GM18526 (cell line): ENCODE data around the gene TNFRSF9.

Source experiments
- POLR2A ChIP-seq: IDR thresholded peaks from 3 replicates; pipeline ENCODE4 v1.6.1; 2011; ENCODE audit not compliant: insufficient read length; ENCODE audit errors: extremely low read depth

The TNFRSF9 gene

GRCh38 chr1:7898962-7899361 lies 41.7 kb downstream of the TNFRSF9 start:
- TF ChIP-seq POLR2A = no peak

GRCh38 chr1:7896994-7897393 lies 43.6 kb downstream of the TNFRSF9 start:
- no peak for TF ChIP-seq POLR2A

- TF ChIP-seq POLR2A = no peak
Measured at GRCh38 chr1:7893529-7894180, 47.0 kb downstream of the TNFRSF9 start.

GRCh38 chr1:7891804-7892203 lies 48.8 kb downstream of the TNFRSF9 start:
- TF ChIP-seq POLR2A = no peak

- no peak for TF ChIP-seq POLR2A
Measured at GRCh38 chr1:7890853-7891252, 49.8 kb downstream of the TNFRSF9 start.

GRCh38 chr1:7888248-7889081 lies 52.2 kb downstream of the TNFRSF9 start:
- no peak for TF ChIP-seq POLR2A

- no peak for TF ChIP-seq POLR2A
Measured at GRCh38 chr1:7886405-7886745, 54.3 kb downstream of the TNFRSF9 start.

GRCh38 chr1:7885513-7886404 lies 54.9 kb downstream of the TNFRSF9 start:
- TF ChIP-seq POLR2A = no peak

GRCh38 chr1:7884757-7885156 lies 55.9 kb downstream of the TNFRSF9 start:
- no peak for TF ChIP-seq POLR2A

GRCh38 chr1:7879228-7879627 lies 61.4 kb downstream of the TNFRSF9 start:
- TF ChIP-seq POLR2A = no peak

- no peak for TF ChIP-seq POLR2A
Measured at GRCh38 chr1:7878027-7878426, 62.6 kb downstream of the TNFRSF9 start.

- no peak for TF ChIP-seq POLR2A
Measured at GRCh38 chr1:7873801-7874795, 66.5 kb downstream of the TNFRSF9 start.

- no peak for TF ChIP-seq POLR2A
Measured at GRCh38 chr1:7871136-7871535, 69.5 kb downstream of the TNFRSF9 start.

- TF ChIP-seq POLR2A = no peak
Measured at GRCh38 chr1:7869136-7869920, 71.3 kb downstream of the TNFRSF9 start.
